Nasal cavity respiratory epithelium epithelial cell of viscerocranial mucosa (primary cell): Measurements from ENCODE around the gene FGD1. TPM values are rescaled to one million over a fixed set of nuclear protein-coding genes. Genes with fewer than 3 reads are reported as not detected.

Experiments
- total RNA-seq: library from RNA; depleted of rRNA; stranded (reverse); fragments of >200 nt; gene quantifications from 2 replicates; pipeline ENCODE4 v1.2.3, GENCODE V29; 2014

The FGD1 gene
- 2.1 and 5.6 TPM in 2 replicates for total RNA-seq

DNA sequence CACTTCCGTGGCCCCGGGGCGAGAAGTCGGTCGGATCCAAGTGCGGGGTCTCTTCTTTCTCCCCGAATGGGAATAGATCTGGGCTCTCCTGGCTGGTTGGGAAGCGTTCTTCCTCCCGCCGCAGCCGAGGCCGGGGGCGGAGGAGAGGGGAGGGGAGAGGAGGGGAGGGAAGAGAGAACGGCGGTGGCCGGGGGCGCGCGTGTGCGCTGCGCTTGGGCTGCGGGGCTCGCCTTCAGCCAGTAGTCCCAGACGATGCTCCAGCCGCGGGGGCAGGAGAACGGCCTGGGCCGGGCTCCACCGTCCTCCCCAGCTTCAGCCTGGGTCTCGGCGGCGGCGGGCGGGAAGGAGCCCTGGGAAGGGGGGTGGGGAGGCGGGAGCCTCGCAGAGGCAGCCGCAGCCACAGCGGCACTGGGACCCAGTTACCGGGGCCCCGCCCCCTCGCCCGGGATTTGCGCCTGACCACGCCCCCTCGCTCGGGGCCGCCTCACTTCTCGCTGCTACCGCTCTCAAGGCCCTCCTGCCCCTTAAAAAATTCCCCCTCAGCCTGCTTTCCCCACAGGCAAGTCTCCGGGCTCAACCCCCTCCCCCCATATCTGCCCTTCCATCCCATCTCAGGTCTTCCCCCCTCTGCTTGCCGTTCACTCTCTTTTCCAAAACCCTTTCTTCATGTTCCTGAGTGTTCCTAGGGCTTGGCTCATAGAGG, at the start of gene FGD1:
Gene FGD1 (minus strand): TSS at position 421 of the 703 bp plus-strand sequence. CDS start 802 bp downstream, outside the sequence.

DNA sequence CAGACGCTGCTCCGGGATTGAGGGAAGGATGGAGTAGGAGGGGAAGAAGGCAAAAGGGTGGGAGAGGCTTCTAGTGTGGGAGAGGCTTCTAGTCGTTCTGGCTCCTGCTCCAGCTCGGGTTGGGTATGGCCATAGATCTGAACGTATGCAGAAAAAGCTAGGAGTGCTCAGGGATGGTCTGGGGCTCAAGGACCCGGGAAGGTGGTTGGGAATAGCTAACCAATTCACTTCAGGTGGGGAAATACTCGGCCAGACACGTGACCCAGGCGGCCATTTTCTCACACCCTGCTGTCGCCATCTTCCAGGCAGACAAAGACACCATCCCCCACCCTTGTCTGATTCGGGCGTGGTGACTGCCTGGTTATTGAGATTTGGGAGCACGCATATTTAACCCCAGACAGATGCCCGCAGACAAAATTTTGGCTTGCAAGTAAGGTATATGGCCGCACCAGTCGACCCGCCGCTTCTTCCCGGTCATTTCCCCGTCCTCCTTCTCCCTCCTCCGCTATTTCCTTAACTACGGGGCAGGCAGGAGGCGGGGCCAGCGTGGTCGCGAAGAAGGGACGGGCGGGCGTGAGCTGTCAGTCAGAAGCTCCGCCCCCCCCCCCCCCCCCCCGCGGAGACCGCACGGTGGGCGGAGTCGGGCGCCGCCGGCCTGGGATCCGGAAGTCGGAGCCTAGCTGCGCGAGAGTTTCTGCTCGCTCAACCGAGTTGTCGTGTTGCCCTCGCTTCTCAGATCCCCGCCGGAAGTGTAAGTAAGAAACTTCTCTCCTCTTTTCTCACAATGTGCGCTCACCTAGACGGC, 33.7 kb upstream of the FGD1 start, which contains the start of gene GNL3L:
Gene GNL3L (plus strand): TSS at position 668 of the 805 bp plus-strand sequence. CDS start 2,348 bp downstream, outside the sequence.

DNA sequence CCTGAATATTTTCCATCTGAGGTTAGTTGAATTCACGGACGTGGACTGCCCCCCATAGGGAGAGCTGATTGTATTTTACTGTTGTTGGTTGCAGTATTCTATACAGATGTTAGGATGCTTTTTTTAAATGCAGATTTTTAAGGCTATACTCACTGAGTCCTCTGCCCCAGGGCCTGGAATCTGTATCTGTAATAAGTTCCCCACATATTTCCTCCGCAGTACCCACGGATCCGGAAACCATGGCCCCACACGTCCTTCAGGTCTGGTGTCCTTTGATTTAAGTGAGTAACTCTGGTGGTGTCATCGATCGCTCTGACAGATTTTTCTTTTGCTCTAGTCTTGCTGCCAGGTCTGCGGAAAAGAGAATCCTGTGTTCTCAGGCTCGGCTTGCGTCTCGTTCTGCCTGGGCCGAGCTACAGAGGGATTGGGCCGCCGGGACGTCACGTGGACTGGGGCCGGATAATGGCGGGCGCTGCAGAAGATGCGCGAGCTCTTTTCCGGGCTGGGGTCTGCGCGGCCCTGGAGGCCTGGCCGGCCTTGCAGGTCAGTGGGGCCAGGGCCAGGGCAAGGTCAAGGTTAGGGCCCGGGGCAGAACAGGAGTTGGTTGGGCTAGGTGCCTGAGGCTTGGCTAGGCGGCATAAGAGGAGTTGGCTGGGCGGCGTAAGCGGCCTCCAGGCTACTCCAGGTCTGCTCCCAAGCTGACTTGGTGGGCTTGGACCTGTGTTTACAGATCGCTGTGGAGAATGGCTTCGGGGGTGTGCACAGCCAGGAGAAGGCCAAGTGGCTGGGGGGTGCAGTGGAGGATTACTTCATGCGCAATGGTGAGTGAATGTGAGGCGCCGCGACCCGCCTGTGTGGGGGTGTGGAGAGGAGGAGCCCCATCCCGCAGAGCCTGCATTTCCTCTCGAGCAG, 55.8 kb downstream of the FGD1 start, which contains the start of gene TSR2:
Gene TSR2 (plus strand): TSS at position 445 of the 912 bp plus-strand sequence. CDS start 18 bp downstream, at position 463.

Other genes starting within 250 kb of the FGD1 start
- 0.68 and 1.8 TPM in 2 replicates for gene WNK3, start 138.2 kb downstream of the FGD1 start, total RNA-seq
- 12.6 and 15.2 TPM in 2 replicates for gene TSR2, start 55.8 kb downstream of the FGD1 start, total RNA-seq
- 26.7 and 39.5 TPM in 2 replicates for gene GNL3L, start 34.0 kb upstream of the FGD1 start, total RNA-seq